Stomach (tissue), 4 donors: Measurements from ENCODE around the gene FBXL7.

Source experiments
- CTCF ChIP-seq, 7 experiments: fragments of 450-650 bp in 4 of 7; fragments of 200-600 bp in 3 of 7; sonication (generic) in 3 of 7; IDR thresholded peaks; one replicate each; pipeline ENCODE4 v1.5.1; 2016 to 2019; ENCODE audit warnings: antibody characterized with exemption in 7 of 7, control low read depth in 2 of 7, mild to moderate bottlenecking in 1 of 7
- EP300 ChIP-seq: sonication (generic); formaldehyde crosslinking; IDR thresholded peaks from one replicate; pipeline ENCODE4 v1.6.1; 2017; ENCODE audit warnings: antibody characterized with exemption
- POLR2A ChIP-seq, 4 donors: fragments of 450-650 bp; IDR thresholded peaks; one replicate each; pipeline ENCODE4 v1.6.1; 2016; ENCODE audit warnings: antibody characterized with exemption in 4 of 4, control low read depth in 2 of 4, mild to moderate bottlenecking in 1 of 4, moderate library complexity in 1 of 4

- TF ChIP-seq POLR2A (IDR thresholded peaks at IDR 0.05) (no peak), CTCF (IDR thresholded peaks at IDR 0.05) (no peak), EP300 (no peak)
Measured at GRCh38 chr5:15844871-15845270, 344.9 kb downstream of the FBXL7 start.
